ENCODE data around the gene ACVR1B.

ACVR1B gene

DNA sequence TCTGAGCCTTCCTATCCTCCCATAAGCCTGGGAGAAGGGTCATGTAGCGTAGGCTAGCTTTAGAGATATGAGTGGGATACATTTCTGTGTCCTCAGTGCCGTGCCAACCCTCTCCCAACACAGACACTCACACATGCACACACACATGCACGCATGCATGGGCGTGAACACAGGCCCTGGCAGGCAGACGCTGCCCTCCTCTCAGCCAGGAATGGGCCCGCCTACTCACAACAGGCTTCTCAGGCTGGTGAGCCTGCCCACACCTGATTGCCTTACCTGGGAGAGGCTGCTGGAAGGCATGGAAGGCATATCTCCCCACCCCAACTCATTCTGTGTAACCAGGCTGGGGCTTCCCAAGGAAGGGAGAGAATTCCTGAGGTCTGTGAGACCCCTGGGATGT is 12.8 kb upstream of the ACVR1B start:
- peak; percentile 28 for DNase-seq (ENCODE audit: low spot score)
- no peak overlapping the region for H3K27ac ChIP-seq
- TF ChIP-seq, protein P1, sequence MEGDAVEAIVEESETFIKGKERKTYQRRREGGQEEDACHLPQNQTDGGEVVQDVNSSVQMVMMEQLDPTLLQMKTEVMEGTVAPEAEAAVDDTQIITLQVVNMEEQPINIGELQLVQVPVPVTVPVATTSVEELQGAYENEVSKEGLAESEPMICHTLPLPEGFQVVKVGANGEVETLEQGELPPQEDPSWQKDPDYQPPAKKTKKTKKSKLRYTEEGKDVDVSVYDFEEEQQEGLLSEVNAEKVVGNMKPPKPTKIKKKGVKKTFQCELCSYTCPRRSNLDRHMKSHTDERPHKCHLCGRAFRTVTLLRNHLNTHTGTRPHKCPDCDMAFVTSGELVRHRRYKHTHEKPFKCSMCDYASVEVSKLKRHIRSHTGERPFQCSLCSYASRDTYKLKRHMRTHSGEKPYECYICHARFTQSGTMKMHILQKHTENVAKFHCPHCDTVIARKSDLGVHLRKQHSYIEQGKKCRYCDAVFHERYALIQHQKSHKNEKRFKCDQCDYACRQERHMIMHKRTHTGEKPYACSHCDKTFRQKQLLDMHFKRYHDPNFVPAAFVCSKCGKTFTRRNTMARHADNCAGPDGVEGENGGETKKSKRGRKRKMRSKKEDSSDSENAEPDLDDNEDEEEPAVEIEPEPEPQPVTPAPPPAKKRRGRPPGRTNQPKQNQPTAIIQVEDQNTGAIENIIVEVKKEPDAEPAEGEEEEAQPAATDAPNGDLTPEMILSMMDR (IDR thresholded peaks at IDR 0.05), result no peak
- no peak overlapping the region for H3K4me3 ChIP-seq

DNA sequence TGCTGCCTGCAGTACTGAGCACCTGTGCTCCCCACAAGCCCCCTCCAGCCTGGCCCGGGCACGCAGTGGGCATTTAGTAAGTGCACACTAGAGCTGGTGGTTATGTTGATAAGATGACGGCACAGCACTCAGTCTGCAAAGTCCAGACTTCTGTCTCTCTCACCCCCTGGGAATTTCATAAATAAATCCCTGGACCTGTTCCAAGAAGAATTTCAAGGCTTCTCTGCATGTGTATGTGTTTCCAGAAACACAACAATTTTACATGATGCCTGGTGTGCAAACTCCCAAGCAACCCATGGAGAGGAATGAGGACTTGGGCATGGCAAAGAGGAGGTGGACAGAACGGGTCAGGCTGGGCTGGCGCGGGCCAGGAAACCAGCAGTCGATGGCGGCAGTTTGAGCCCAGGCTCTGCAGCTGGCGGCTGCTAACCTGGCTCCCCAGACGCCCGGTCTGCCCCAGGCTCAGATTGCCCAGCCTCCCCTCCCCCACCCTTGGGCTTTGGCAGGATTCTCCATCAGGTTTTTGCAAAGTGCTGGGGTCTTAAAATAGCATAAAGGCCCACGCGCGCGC is 10.4 kb upstream of the ACVR1B start:
- no peak overlapping the region for H3K4me3 ChIP-seq
- DNase-seq (ENCODE audit: low spot score), result peak; percentile 56
- no peak overlapping the region for H3K27ac ChIP-seq
- TF ChIP-seq, protein P1 (IDR thresholded peaks at IDR 0.05), result no peak

DNA sequence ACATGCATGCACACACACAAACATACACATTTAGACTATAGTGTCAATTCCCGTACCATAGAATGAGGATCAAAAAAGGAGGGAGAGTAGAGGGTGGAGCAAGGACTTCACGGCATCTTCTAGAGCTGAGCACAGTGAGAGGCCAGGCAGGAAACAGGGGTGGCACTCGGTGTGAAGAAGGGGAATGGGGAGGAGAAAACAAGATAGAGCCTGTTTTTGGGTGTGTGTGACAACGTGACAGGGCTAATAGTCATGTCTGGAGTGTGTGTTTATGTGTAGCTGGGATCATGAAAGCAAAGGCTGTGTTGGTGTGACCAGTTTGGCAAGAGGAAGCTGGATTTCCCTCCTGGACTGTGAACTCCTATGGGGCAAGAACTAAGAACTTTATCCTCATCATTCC is 9.9 kb upstream of the ACVR1B start:
- DNase-seq (ENCODE audit: low spot score), result no peak
- no peak overlapping the region for H3K27ac ChIP-seq
- H3K4me3 ChIP-seq, result no peak overlapping the region
- TF ChIP-seq, protein P1 (IDR thresholded peaks at IDR 0.05), result no peak

DNA sequence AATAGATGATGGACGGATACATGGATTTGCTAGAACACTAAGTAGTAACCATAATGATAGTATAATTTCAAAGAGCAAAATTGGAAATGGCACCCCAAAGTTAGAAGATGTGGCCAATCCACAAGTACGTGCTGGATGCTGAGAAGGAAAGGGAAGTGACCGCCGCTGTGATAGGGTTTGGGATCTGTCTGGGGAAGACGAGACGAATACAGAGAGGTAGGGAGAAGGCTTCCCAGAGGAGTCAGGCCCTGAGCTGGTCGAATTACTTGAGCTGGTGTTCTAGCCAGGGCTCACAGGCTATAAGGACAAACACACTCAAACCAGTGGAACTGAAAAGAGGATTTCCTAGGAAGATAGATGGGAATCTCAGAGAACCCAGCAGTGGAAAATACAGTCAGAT is 9.4 kb upstream of the ACVR1B start:
- Histone ChIP-seq H3K4me3 (no peak overlapping the region), H3K27ac (no peak overlapping the region)
- peak; percentile 60 for DNase-seq (ENCODE audit: low spot score)
- TF ChIP-seq, protein P1 (IDR thresholded peaks at IDR 0.05), result no peak

DNA sequence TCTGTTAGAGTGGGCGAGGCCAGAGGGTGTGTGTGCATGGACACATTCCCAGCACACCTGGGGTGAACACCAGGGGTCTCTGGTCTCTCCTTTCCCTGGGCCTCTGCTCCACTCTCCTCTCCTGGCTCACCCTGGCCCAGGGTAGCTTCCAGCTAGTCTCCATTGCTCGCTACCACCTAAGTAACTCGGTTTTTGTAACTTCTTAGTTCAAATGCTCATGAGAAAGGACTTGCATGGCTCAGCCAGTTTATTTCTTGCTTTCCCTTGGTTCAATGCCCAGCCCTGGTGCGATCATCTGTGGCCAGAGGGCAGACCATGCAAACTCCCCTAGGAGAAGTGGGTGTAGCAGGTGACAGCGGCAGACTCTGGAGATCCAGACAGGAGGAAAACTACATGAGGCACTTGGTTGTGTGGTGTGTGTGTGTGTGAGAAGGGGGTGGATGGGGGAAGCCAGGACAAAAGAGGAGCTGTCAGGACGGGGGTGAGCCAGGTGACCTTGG is 8.9 kb upstream of the ACVR1B start:
- H3K4me3 ChIP-seq, result no peak overlapping the region
- peak; percentile 41 for DNase-seq (ENCODE audit: low spot score)
- H3K27ac ChIP-seq, result no peak overlapping the region
- TF ChIP-seq, protein P1 (IDR thresholded peaks at IDR 0.05), result no peak

DNA sequence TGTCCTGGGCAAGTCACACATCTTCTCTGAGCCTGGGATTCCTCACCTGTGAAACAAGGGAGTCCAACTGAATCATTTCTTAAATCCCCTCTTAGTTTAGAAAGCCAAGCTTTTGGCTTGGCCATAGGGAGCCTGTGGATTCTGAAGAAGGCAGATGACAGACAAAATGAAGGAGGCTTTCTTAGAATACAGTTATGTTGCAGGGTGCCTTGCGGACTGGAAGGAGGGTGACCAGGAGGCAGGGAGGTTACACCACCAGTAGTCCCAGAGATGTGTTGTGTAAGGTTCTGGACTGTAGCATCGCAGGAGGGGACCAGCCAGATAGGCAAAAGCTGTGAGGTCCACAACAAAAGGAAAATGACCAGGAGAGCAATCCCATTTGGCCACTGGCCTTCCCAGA is 8.2 kb upstream of the ACVR1B start:
- peak; percentile 38 for DNase-seq (ENCODE audit: low spot score)
- TF ChIP-seq, protein P1 (IDR thresholded peaks at IDR 0.05), result no peak
- Histone ChIP-seq H3K4me3 (no peak overlapping the region), H3K27ac (no peak overlapping the region)

DNA sequence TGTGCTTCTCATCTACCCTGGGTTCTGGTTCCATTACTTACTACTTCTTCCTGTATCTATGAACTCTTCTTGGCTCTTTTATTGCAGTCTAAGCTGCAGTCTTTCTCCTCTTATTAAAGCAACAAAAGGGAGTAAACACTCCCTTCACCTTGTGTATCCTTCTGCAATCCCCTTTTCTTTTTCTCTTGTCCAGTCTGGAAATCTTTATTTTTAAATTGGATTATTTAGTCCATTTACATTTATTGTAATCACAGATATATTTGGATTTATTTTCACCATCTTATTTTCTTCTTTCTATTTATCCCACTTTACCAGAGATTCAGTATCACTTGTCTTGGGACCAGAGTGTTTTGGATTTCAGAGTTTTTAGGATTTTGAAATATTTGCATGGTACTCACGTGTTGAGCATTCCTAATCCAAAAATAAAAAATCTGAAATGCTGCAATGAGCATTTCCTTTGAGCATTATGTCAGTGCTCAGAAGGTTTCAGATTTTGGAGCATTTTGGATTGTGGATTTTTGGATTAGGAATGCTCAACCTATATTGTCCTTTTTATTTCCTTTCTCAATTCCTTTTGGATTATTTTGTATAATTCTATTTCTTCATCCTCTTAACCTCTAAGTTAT is 6.8 kb upstream of the ACVR1B start:
- no peak overlapping the region for H3K4me3 ChIP-seq
- H3K27ac ChIP-seq, result no peak overlapping the region
- no peak for DNase-seq (ENCODE audit: low spot score)
- TF ChIP-seq, protein P1 (IDR thresholded peaks at IDR 0.05), result no peak
